GM18870 (cell line): ENCODE data around the gene STK26.
"Not testable (repeated sequence)": the region's sequence is repeated elsewhere in the genome, so short reads cannot be mapped to it uniquely, and the experiment has no call there.

Source experiments
- ATAC-seq: cut with Tn5 transposase; IDR thresholded peaks from one replicate; pipeline ENCODE4 v1.9.1; 2021; ENCODE audit warnings: moderate library complexity; ENCODE audit not compliant: unreplicated experiment

Gene STK26

DNA sequence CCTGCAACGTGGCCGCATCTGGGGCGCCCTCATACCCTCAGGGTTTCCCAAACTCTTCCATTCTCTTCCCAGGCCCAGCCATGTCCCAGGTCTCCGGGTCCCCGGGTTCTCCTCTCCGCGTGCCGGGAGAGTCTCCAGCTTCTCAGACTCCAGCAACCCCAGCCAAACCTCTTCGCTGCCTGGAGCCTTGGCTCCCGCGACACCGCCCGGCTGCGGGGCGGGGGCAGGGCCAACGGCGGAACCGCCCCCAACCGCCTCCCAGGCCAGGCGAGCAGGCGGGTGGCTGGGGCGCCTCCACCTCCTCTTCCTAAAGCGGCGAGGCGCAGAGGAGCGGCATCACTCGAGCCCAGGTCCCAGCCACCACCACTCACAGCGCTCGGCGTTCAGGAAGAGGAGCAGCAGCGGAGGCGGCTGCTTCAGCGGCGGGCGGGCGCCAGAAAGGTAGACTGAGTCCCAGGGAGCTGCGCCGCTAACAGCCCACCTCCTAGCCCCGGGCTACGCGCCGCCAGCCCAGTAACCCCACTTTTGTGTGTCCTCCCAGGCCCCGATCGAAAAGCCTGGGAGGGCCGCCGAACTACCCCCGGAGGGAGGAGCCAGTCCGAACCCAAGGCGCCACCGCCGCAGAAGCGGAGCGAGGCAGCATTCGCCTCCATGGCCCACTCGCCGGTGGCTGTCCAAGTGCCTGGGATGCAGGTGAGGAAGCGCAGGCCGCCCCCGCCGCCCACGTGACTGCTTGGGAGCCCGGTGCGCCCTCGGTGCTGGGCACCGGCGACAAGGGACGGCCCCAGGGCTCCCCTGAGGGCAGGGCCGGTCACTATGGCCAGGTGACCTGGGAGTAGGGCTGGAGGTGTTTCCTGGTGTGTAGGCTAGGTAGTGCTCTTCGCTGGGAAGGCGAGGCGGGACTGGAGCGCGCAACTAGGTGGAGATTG lies at the start of gene STK26:
STK26 (plus strand) TSS at position 336 of the 929 bp plus-strand sequence; CDS start at position 652, 316 bp downstream.
- peak; percentile 45 for ATAC-seq

- ATAC-seq, result no peak
Measured at GRCh38 chrX:131975851-131976250, 47.3 kb upstream of the STK26 start.

- no peak for ATAC-seq
Measured at GRCh38 chrX:131977619-131978018, 45.5 kb upstream of the STK26 start.

- ATAC-seq, result no peak
Measured at GRCh38 chrX:131979116-131979515, 44.0 kb upstream of the STK26 start.

DNA sequence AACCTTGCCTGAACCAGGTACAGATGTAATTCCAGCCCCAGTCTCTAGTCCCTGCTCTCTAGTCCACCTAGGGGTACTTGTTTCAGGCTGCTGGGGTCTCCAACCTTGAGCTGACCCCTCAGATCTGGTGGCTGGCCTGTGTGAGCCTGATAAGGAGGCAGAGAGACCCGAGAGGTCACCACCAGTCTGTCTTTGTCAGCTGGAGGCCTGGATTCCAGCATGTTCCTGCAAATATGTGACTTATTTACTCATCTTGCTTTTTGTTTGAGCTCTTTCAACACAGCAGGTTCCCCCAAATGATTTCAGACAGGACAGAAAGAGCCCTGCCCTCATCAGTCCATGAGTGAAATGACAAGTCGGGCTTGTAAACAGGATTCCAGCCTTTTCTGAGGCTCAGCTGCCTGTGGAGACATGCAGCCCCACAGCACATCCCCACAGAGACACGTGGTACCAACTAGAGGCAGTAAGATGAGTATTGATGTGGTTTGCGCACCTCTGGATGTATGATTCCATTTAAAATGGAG lies 37.5 kb upstream of the STK26 start:
- ATAC-seq, result no peak

DNA sequence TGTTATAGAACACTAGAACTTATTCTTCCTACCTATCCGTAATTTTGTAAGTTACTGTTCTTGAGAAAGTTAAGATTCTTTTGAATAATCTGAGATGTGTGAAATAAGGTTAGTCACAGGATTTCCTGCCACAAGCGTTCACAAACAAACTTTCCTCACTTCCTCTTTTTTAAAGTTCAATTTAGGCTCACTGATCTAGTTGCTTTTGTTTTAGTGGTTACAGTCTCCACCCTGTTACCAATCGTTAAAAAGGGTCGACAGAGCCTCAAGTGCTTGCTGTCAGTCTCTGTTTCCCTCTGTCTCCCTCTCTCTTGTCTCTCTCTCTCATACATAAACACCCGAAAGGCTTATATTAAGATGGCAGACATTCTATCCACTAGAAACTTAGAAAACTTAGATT lies 35.9 kb upstream of the STK26 start:
- peak; percentile 99 for ATAC-seq

- no peak for ATAC-seq
Measured at GRCh38 chrX:131988236-131988635, 34.9 kb upstream of the STK26 start.

DNA sequence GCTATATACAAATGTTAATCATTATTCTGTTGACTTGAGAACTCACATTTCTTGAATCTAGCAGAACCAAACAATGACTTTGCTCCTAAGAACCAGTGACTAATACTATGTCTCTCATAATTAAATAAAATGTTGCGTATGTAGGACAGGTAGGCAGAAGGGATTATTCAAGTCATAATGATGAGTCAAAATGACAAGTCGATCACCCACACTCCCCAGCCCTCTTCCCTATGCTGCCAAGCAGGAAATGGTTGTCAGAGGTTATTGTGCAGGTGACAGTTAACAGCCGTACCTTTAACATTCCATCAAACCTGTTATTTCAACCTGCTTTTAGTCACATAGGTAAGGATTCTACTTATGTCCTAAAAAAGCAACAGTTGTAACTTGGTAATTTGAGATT lies 22.0 kb upstream of the STK26 start:
- no peak for ATAC-seq

DNA sequence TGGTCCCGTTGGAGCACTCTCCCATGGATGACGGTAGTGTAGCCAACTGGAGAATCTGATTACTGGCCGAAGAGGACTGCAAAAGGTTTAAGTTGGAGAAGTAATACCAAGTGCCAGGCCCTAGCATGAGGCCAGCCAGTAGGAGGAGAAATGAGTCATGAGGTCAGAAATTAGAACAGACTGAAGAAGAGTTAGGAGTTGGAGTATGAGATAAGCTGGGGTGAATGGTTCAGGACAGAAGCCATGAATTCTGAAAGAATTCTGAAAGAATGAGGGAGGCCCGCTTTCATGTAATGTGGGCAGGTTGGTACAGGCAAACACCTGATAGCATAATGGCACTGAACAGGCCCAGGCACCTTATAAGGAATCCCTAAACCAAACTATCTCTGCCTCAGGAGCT lies 18.4 kb upstream of the STK26 start:
- ATAC-seq, result no peak

GRCh38 chrX:132009350-132009749 lies 13.8 kb upstream of the STK26 start:
- no peak for ATAC-seq

DNA sequence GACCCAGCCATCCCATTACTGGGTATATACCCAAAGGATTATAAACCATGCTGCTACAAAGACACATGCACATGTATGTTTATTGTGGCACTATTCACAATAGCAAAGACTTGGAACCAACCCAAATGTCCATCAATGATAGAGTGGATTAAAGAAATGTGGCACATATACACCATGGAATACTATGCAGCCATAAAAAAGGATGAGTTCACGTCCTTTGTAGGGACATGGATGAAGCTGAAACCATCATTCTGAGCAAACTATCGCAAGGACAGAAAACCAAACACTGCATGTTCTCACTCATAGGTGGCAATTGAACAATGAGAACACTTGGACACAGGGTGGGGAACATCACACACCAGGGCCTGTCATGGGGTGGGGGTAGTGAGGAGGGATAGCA lies 12.9 kb upstream of the STK26 start:
- ATAC-seq, result not testable (repeated sequence)

GRCh38 chrX:132015875-132016274 lies 7.2 kb upstream of the STK26 start:
- ATAC-seq, result no peak

GRCh38 chrX:132016628-132017430 lies 6.3 kb upstream of the STK26 start:
- ATAC-seq, result no peak

DNA sequence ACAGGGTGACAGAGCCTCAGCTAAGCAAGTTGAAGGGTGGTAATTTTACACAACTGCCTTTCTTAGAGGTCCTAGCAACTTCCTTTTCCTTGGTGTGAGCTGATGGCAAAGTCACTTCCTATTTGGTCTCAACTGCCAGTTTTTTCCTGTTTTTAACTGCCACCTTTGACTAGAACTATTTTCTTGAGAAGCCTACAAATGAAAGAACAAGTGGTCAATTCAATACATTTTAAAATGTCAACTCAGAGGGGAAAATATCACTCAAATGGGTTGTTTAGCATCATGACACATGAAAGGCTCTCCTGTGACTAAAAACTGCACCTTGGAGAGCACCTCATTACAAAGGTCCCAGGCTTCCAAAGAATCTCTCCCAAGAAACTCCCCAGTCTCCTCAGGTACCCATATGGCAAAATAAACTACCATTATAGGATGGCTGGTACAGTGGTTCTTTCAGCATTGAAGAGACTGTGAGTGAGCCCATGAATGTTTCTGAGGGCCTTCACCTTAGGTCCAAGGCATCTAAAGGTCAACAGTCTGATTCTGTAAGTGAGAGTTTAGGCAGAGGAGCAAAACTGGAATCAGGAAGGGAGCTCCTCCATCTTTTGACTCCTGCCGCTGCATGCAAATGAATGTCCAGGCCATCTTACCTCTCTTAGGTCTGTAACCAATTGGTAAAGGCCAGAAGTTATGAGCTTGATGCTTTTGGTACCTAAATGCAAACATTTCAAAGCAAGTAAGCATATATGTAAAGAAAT lies 5.5 kb upstream of the STK26 start:
- no peak for ATAC-seq

DNA sequence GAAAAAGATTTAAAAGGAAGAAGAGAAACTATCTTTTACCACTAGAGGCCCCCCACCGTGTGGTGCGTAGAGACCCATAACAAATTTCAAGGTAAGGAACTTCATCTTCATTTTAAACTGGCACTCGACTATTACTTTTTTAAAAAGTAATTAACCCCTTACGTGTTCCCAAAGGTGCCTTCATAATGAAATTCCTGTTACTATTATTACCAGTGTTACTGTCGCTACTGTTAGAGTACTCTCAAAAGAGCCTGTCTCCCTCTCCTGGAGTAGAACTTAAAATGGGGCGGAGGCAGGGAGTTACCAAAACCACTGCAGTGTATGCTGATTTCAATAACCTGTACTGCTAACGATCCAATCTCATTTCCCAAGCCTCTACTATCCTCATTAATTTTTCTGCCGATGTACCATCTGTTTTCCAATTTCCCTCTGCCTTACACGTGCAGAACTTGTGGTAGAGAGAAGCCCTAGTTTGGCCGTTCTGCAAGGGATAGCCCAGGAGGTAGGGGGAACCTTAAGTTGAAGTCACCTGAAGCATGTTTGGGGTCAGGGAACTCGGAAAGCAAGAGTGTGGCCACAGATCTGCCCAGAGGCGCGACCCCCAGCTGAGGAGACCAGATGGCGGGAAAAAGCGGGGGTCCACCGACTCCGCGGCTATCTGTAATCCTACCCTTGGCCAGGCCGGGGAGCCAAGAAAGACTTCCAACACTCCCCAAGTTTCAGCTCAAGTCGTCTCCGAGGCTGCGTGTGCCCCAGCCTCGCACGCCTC lies 720 bp upstream of the STK26 start:
- no peak for ATAC-seq

DNA sequence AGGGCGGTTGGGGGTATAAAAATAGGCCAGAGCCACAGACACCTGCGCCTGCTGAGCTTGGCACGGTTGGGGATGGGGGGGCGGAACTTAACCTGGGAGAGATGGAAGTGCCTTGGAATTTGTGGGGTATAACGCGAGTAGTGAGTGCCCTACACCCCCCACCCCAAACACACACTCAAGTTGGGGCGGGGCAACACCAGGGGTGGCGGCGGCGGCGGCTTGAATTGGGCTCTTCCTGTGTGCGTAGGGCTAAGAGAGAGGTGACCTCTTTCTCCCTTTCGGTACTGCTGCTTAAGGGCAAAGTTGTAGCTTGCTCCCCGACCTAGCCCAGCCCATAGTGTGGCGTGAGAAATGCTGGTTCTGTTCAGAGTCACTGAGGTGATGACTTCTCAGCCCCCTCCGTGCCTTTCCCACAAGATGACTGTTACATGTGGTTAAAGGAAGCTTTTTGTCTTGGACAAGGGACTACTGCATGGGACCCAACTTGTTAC lies 839 bp downstream of the STK26 start:
- ATAC-seq, result peak; percentile 63

GRCh38 chrX:132025041-132025440 lies 1.9 kb downstream of the STK26 start:
- no peak for ATAC-seq

GRCh38 chrX:132030264-132030663 lies 7.2 kb downstream of the STK26 start:
- no peak for ATAC-seq

DNA sequence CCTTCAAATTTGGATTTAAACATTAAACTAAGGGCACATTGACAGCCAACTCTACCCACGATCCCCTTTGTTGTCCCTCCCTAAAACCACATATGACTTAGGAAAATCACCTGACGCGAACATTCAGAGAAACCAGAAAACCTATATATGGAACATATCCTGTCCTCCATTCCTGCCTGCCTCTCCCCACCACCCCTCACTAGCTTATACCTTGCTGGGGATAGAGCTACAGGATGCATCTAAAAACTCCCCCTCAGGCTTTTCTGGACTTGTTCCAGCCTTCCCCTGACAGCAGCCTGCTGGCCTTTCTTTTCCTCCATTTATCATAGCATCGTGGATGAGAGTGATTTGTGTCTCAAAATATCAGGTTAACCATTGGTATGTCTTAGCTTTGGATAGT lies 8.8 kb downstream of the STK26 start:
- no peak for ATAC-seq

DNA sequence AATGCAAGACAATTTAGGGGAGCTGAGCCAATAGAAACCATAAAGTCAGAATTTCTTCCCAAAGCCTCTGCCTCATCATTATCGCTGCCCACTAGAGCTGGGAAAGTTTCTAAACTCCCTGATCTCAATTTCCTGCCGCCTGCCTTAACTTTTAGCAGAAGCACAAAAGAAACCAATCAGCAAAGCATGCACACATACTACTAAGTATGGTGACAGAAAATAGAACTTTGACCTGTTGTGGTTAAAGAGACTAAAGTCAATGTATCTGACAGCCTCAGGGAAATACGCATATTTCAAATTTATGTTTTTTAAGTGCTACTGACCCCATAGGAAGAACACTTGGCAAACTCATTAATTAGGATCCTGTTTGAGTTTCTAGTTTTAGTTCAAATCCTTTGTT lies 10.1 kb downstream of the STK26 start:
- ATAC-seq, result peak; percentile 53
